PC-3 (cell line): ENCODE measurements around the gene DNTT. TPM values are rescaled to one million over a fixed set of nuclear protein-coding genes. Genes with fewer than 3 reads are reported as not detected.

Experiments
- ATAC-seq: fragments of 200-7000 bp; cut with Tn5 transposase; 2 replicates; pipeline ENCODE4 v1.9.1; 2020; ENCODE audit warnings: mild to moderate bottlenecking, moderate library complexity
- BruUV-seq: library from RNA; stranded (reverse); fragments of 400-500 nt; replicated peaks from 2 replicates; lab custom pipeline; 2021; lab: Mats Ljungman, UMichigan
- CTCF ChIA-PET: fragments of 300-600 bp; sonication (Branson Sonifier 250); formaldehyde crosslinking; loops from one replicate; lab custom pipeline; 2022; ENCODE audit warnings: antibody characterized with exemption; lab: Charles Lee
- POLR2A ChIA-PET: fragments of 300-600 bp; sonication (Branson Sonifier 250); formaldehyde crosslinking; loops from one replicate; lab custom pipeline; 2022; ENCODE audit warnings: antibody characterized with exemption; ENCODE audit not compliant: unreplicated experiment; lab: Charles Lee
- DNase-seq: peaks from one replicate; pipeline ENCODE4 v3.0.0-alpha.2; 2015
- H2AFZ ChIP-seq: fragments of 300-600 bp; sonication (generic); 2 replicates; pipeline ENCODE4 v1.6.0; 2016; ENCODE audit warnings: antibody characterized with exemption, low read length
- H3F3A ChIP-seq: fragments of 300-600 bp; sonication (generic); one replicate; pipeline ENCODE4 v1.6.0; 2017; ENCODE audit warnings: antibody characterized with exemption, low read length, control low read depth, mild to moderate bottlenecking; ENCODE audit not compliant: unreplicated experiment
- H3K27ac ChIP-seq: fragments of 300-600 bp; sonication (generic); 2 replicates; pipeline ENCODE4 v1.5.1; 2016; ENCODE audit warnings: mild to moderate bottlenecking, low read length
- H3K27me3 ChIP-seq: fragments of 300-600 bp; sonication (generic); 2 replicates; pipeline ENCODE4 v1.6.1; 2016; ENCODE audit warnings: low read length, mixed read lengths
- H3K36me3 ChIP-seq: fragments of 300-600 bp; sonication (generic); 2 replicates; pipeline ENCODE4 v1.6.1; 2016; ENCODE audit warnings: low read depth, mixed run types, low read length, mixed read lengths
- H3K4me1 ChIP-seq: fragments of 300-600 bp; sonication (generic); 2 replicates; pipeline ENCODE4 v1.5.1; 2016; ENCODE audit warnings: low read length; ENCODE audit not compliant: insufficient read depth
- H3K4me2 ChIP-seq: fragments of 300-600 bp; sonication (generic); 2 replicates; pipeline ENCODE4 v1.6.0; 2016; ENCODE audit warnings: low read length
- H3K4me3 ChIP-seq: fragments of 300-600 bp; sonication (generic); 2 replicates; pipeline ENCODE4 v1.5.1; 2016; ENCODE audit warnings: mild to moderate bottlenecking, low read length, mixed read lengths
- H3K79me2 ChIP-seq: fragments of 300-600 bp; sonication (generic); 2 replicates; pipeline ENCODE4 v1.6.1; 2017; ENCODE audit warnings: low read length, mixed read lengths
- H3K9ac ChIP-seq: fragments of 300-600 bp; sonication (generic); 2 replicates; pipeline ENCODE4 v1.6.0; 2016; ENCODE audit warnings: mild to moderate bottlenecking, low read length
- H3K9me2 ChIP-seq: fragments of 300-600 bp; sonication (generic); replicated peaks from 2 replicates; pipeline ENCODE4 v1.6.1; 2016; ENCODE audit warnings: mixed run types, low read length, mixed read lengths
- H3K9me3 ChIP-seq: fragments of 300-600 bp; sonication (generic); 2 replicates; pipeline ENCODE4 v1.6.1; 2016; ENCODE audit warnings: low read length, mixed read lengths
- H4K20me1 ChIP-seq: fragments of 300-600 bp; sonication (generic); 2 replicates; pipeline ENCODE4 v1.6.1; 2016; ENCODE audit warnings: low read length, mixed read lengths
- CTCF ChIP-seq: fragments of 300-600 bp; sonication (generic); conservative IDR thresholded peaks from 2 replicates; pipeline ENCODE4 v1.5.1; 2017; ENCODE audit warnings: antibody characterized with exemption, low read depth, mild to moderate bottlenecking, low read length
- EZH2 ChIP-seq: fragments of 300-600 bp; sonication (generic); IDR thresholded peaks from one replicate; pipeline ENCODE4 v1.6.1; 2017; ENCODE audit warnings: antibody characterized with exemption, mild to moderate bottlenecking, low read length; ENCODE audit not compliant: unreplicated experiment
- EZH2phosphoT487 ChIP-seq: fragments of 300-600 bp; sonication (generic); IDR thresholded peaks from 2 replicates; pipeline ENCODE4 v1.6.1; 2018; ENCODE audit warnings: mild to moderate bottlenecking, antibody characterized with exemption, low read length, borderline replicate concordance
- intact Hi-C: fragments of 100-400 bp; cut with micrococcal nuclease; formaldehyde crosslinking; loops from 2 replicates; pipeline ENCODE4 v1.9.0; 2023
- total RNA-seq: library from RNA; depleted of rRNA; stranded (reverse); fragments of >200 nt; gene quantifications from 2 replicates; pipeline ENCODE4 v1.2.3, GENCODE V29; 2014

DNTT gene
- total RNA-seq, 1 experiment from 2014 or later = not detected

- H3K27me3 ChIP-seq = peaks cover 49% of the 10 kb centered on the region
- POLR2A ChIA-PET = interaction anchor here (0.5 kb wide), 2 partner anchors 42 to 185 kb away, joined by 5 read pairs; no protein-coding TSS in a partner anchor
- no peaks in the 10 kb centered on the region for H3K9me3 ChIP-seq
- TF ChIP-seq EZH2phosphoT487 (no peak), EZH2 (no peak), CTCF (peak; percentile 63)
- no peak overlapping the region for H3K4me3 ChIP-seq
- no peaks in the 10 kb centered on the region for H3K9me2 ChIP-seq
- BruUV-seq = no TSS peak
- no peaks in the 10 kb centered on the region for H3K4me1 ChIP-seq
- peak; percentile 54 for DNase-seq
- H4K20me1 ChIP-seq = no peaks in the 10 kb centered on the region
- H2AFZ ChIP-seq = no peak overlapping the region
- intact Hi-C loops = loop anchor here (1.0 to 10.0 kb wide), 3 partner anchors 68 to 448 kb away; no protein-coding TSS in a partner anchor
- CTCF ChIA-PET = no interaction called here
- no peaks in the 10 kb centered on the region for H3F3A ChIP-seq
- H3K27ac ChIP-seq = no peak overlapping the region
- peak; percentile 82 for ATAC-seq
- no peaks in the 10 kb centered on the region for H3K79me2 ChIP-seq
- no peaks in the 10 kb centered on the region for H3K36me3 ChIP-seq
- no peak overlapping the region for H3K9ac ChIP-seq
- H3K4me2 ChIP-seq = no peak overlapping the region
Observed at GRCh38 chr10:96292971-96293920, 11.0 kb upstream of the DNTT start.

GRCh38 chr10:96295475-96295874 is 8.8 kb upstream of the DNTT start:
- Histone ChIP-seq H2AFZ (no peak overlapping the region), H3F3A (no peaks in the 10 kb centered on the region), H3K27ac (no peak overlapping the region), H3K9ac (no peak overlapping the region), H3K4me1 (no peaks in the 10 kb centered on the region), H4K20me1 (no peaks in the 10 kb centered on the region), H3K27me3 (peaks cover 66% of the 10 kb centered on the region), H3K79me2 (no peaks in the 10 kb centered on the region), H3K9me3 (no peaks in the 10 kb centered on the region), H3K4me2 (no peak overlapping the region), H3K36me3 (no peaks in the 10 kb centered on the region), H3K9me2 (no peaks in the 10 kb centered on the region), H3K4me3 (no peak overlapping the region)
- CTCF ChIA-PET = interaction anchor here (1.0 kb wide), 1 partner anchor 66 kb away, joined by 3 read pairs; no protein-coding TSS in a partner anchor
- ATAC-seq (no peak), DNase-seq (no peak)
- no TSS peak for BruUV-seq
- intact Hi-C loops = loop anchor here (10.0 kb wide), 2 partner anchors 71 to 451 kb away; no protein-coding TSS in a partner anchor
- POLR2A ChIA-PET = no interaction called here
- TF ChIP-seq CTCF = no peak
- TF ChIP-seq EZH2phosphoT487 = no peak

- H3K9me3 ChIP-seq = no peaks in the 10 kb centered on the region
- H3K27ac ChIP-seq = no peak overlapping the region
- no peaks in the 10 kb centered on the region for H3K9me2 ChIP-seq
- no peak overlapping the region for H3K4me2 ChIP-seq
- CTCF ChIA-PET = no interaction called here
- H3F3A ChIP-seq = no peaks in the 10 kb centered on the region
- no peak for TF ChIP-seq CTCF
- no peak for TF ChIP-seq EZH2phosphoT487
- no peak for TF ChIP-seq EZH2
- H2AFZ ChIP-seq = no peak overlapping the region
- no peaks in the 10 kb centered on the region for H3K36me3 ChIP-seq
- POLR2A ChIA-PET = no interaction called here
- H3K79me2 ChIP-seq = no peaks in the 10 kb centered on the region
- ATAC-seq = no peak
- H4K20me1 ChIP-seq = no peaks in the 10 kb centered on the region
- intact Hi-C loops = loop anchor here (10.0 kb wide), 2 partner anchors 73 to 453 kb away; no protein-coding TSS in a partner anchor
- no peak for DNase-seq
- no peaks in the 10 kb centered on the region for H3K4me1 ChIP-seq
- H3K27me3 ChIP-seq = peaks cover 69% of the 10 kb centered on the region
- H3K4me3 ChIP-seq = no peak overlapping the region
- H3K9ac ChIP-seq = no peak overlapping the region
- no TSS peak for BruUV-seq
Observed at GRCh38 chr10:96297486-96297885, 6.7 kb upstream of the DNTT start.
